ENCODE measurements around the gene KLF16. TPM values are rescaled to one million over a fixed set of nuclear protein-coding genes. Genes with fewer than 3 reads are reported as not detected.

KLF16 gene
- polyA plus RNA-seq, 3 donors: 0.51 to 23.3 (median 0.67) TPM

GRCh38 chr19:1862068-1862423 lies 1.3 kb downstream of the KLF16 start:
- Histone ChIP-seq H3K4me3 (replicated peaks in 1 of 3; ENCODE audit: low read depth in 2 of 3, low read length in 3 of 3) (peak overlapping the region; percentile 83 to 96 (median 94)), H3K27me3 (ENCODE audit: control insufficient read depth in 2 of 2, insufficient read depth in 2 of 2, low read length in 2 of 2) (no peaks in the 10 kb centered on the region), H3K4me2 (replicated peaks; ENCODE audit: extremely low read depth, low read length, poor library complexity, severe bottlenecking) (peak overlapping the region; percentile 92), H3K36me3 (replicated peaks in 1 of 2; ENCODE audit: control insufficient read depth in 1 of 2, insufficient read depth in 2 of 2, low read length in 2 of 2) (no peaks in the 10 kb centered on the region), H2AFZ (ENCODE audit: insufficient read depth, low read depth, low read length, poor library complexity, severe bottlenecking) (no peak overlapping the region), H3K9me3 (replicated peaks in 1 of 2; ENCODE audit: control insufficient read depth in 1 of 2, insufficient read depth in 1 of 2, low read length in 2 of 2) (no peaks in the 10 kb centered on the region), H3K4me1 (ENCODE audit: control insufficient read depth in 1 of 2, insufficient read depth in 2 of 2, low read length in 2 of 2) (peaks cover 61 to 65% of the 10 kb centered on the region in 2 donors), H3K9ac (ENCODE audit: insufficient read depth, low read length, poor library complexity, severe bottlenecking) (peak overlapping the region; percentile 59), H3K27ac (ENCODE audit: low read depth in 1 of 2, low read length in 2 of 2) (peak overlapping the region in 1 of 2 donors; percentile 41), H3K79me2 (ENCODE audit: insufficient read depth, low read length) (peaks cover 62% of the 10 kb centered on the region), H4K20me1 (ENCODE audit: insufficient read depth, low read length) (peaks cover 55% of the 10 kb centered on the region)
- peaks cover 0 to 4% (median 2%) of the 10 kb centered on the region in 3 donors for H3K27me3 Mint-ChIP-seq (ENCODE audit: low read depth in 3 of 3)
- TF ChIP-seq, protein P1, sequence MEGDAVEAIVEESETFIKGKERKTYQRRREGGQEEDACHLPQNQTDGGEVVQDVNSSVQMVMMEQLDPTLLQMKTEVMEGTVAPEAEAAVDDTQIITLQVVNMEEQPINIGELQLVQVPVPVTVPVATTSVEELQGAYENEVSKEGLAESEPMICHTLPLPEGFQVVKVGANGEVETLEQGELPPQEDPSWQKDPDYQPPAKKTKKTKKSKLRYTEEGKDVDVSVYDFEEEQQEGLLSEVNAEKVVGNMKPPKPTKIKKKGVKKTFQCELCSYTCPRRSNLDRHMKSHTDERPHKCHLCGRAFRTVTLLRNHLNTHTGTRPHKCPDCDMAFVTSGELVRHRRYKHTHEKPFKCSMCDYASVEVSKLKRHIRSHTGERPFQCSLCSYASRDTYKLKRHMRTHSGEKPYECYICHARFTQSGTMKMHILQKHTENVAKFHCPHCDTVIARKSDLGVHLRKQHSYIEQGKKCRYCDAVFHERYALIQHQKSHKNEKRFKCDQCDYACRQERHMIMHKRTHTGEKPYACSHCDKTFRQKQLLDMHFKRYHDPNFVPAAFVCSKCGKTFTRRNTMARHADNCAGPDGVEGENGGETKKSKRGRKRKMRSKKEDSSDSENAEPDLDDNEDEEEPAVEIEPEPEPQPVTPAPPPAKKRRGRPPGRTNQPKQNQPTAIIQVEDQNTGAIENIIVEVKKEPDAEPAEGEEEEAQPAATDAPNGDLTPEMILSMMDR (IDR thresholded peaks at IDR 0.05): no peak
- intact Hi-C loops (cut with micrococcal nuclease): loop anchor here in 1 of 2 donors (2.0 to 5.0 kb wide), 2 partner anchors 35 to 233 kb away; no protein-coding TSS in a partner anchor
- no peaks in the 10 kb centered on the region for H3K36me3 Mint-ChIP-seq
- peak overlapping the region; percentile 92 to 93 for H3K4me3 Mint-ChIP-seq
- 2% methylated on average over 17 of the region's 21 CpGs for WGBS (ENCODE audit: insufficient coverage)
- peaks cover 50% of the 10 kb centered on the region for H3K4me1 Mint-ChIP-seq
- H3K9me3 Mint-ChIP-seq: no peaks in the 10 kb centered on the region
- DNase-seq: no peak
- H3K27ac Mint-ChIP-seq: peak overlapping the region; percentile 68 to 93 (median 88)

GRCh38 chr19:1861599-1862031 lies 1.8 kb downstream of the KLF16 start:
- H3K36me3 Mint-ChIP-seq: no peaks in the 10 kb centered on the region
- no peak for DNase-seq
- H3K9me3 ChIP-seq (replicated peaks in 1 of 2; ENCODE audit: control insufficient read depth in 1 of 2, insufficient read depth in 1 of 2, low read length in 2 of 2): no peaks in the 10 kb centered on the region
- 35% methylated on average over 19 of the region's 23 CpGs for WGBS (ENCODE audit: insufficient coverage)
- no peak overlapping the region for H2AFZ ChIP-seq (ENCODE audit: insufficient read depth, low read depth, low read length, poor library complexity, severe bottlenecking)
- peaks cover 66% of the 10 kb centered on the region for H3K79me2 ChIP-seq (ENCODE audit: insufficient read depth, low read length)
- H3K4me1 ChIP-seq (ENCODE audit: control insufficient read depth in 1 of 2, insufficient read depth in 2 of 2, low read length in 2 of 2): peaks cover 61 to 68% of the 10 kb centered on the region in 2 donors
- H4K20me1 ChIP-seq (ENCODE audit: insufficient read depth, low read length): peaks cover 55% of the 10 kb centered on the region
- peak overlapping the region in 1 of 2 donors; percentile 41 for H3K27ac ChIP-seq (ENCODE audit: low read depth in 1 of 2, low read length in 2 of 2)
- TF ChIP-seq, protein P1 (IDR thresholded peaks at IDR 0.05): no peak
- peak overlapping the region in 4 of 7 donors; percentile 75 to 93 (median 86) for H3K27ac Mint-ChIP-seq
- no peaks in the 10 kb centered on the region for H3K27me3 ChIP-seq (ENCODE audit: control insufficient read depth in 2 of 2, insufficient read depth in 2 of 2, low read length in 2 of 2)
- peaks cover 50% of the 10 kb centered on the region for H3K4me1 Mint-ChIP-seq
- H3K9ac ChIP-seq (ENCODE audit: insufficient read depth, low read length, poor library complexity, severe bottlenecking): peak overlapping the region; percentile 59
- peak overlapping the region; percentile 92 to 93 for H3K4me3 Mint-ChIP-seq
- H3K9me3 Mint-ChIP-seq: no peaks in the 10 kb centered on the region
- peaks cover 0 to 4% (median 2%) of the 10 kb centered on the region in 3 donors for H3K27me3 Mint-ChIP-seq (ENCODE audit: low read depth in 3 of 3)
- intact Hi-C loops (cut with micrococcal nuclease): loop anchor here in 1 of 2 donors (2.0 to 5.0 kb wide), 2 partner anchors 36 to 233 kb away; no protein-coding TSS in a partner anchor
- peak overlapping the region; percentile 83 to 96 (median 94) for H3K4me3 ChIP-seq (replicated peaks in 1 of 3; ENCODE audit: low read depth in 2 of 3, low read length in 3 of 3)
- peak overlapping the region; percentile 92 for H3K4me2 ChIP-seq (replicated peaks; ENCODE audit: extremely low read depth, low read length, poor library complexity, severe bottlenecking)
- H3K36me3 ChIP-seq (replicated peaks in 1 of 2; ENCODE audit: control insufficient read depth in 1 of 2, insufficient read depth in 2 of 2, low read length in 2 of 2): no peaks in the 10 kb centered on the region
